AG09309 (cell line): ENCODE results near the gene DMBT1.

Experiments used
- DNase-seq: peaks from one replicate; pipeline ENCODE4 v3.0.0-alpha.2; 2010; ENCODE audit warnings: low read depth
- H3K4me3 ChIP-seq: 2 replicates; pipeline ENCODE4 v1.5.1; 2011; ENCODE audit warnings: mild to moderate bottlenecking, low read depth, low read length, moderate library complexity; ENCODE audit not compliant: control insufficient read depth
- TF ChIP-seq, protein P1 (sequence below): IDR thresholded peaks from 2 replicates; pipeline ENCODE4 v1.5.1; 2011; ENCODE audit warnings: mild to moderate bottlenecking, low read depth, low read length, inconsistent platforms; ENCODE audit not compliant: insufficient read depth, control insufficient read depth; ENCODE audit errors: missing control alignments

Gene DMBT1

DNA sequence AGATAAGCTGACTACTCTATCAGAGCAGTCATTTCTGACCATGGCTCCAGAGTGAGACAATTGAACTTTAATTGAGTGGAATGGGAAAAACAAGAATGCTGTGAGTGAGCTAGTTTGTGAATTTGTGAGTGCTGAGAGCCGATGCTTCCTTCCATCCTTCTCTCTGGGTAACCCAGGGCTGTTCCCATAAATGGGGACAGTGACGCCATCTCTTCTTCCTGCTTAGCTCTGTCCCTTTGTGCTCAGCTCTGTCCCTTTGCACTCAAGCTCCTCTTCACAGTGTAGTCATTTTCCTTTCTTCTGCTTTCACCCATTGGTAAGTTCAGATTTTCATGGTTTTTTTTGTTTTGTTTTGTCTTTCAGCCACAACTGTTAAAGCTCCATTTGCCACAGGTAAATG is 114.7 kb downstream of the DMBT1 start:
- no peak overlapping the region for H3K4me3 ChIP-seq
- TF ChIP-seq, protein P1, sequence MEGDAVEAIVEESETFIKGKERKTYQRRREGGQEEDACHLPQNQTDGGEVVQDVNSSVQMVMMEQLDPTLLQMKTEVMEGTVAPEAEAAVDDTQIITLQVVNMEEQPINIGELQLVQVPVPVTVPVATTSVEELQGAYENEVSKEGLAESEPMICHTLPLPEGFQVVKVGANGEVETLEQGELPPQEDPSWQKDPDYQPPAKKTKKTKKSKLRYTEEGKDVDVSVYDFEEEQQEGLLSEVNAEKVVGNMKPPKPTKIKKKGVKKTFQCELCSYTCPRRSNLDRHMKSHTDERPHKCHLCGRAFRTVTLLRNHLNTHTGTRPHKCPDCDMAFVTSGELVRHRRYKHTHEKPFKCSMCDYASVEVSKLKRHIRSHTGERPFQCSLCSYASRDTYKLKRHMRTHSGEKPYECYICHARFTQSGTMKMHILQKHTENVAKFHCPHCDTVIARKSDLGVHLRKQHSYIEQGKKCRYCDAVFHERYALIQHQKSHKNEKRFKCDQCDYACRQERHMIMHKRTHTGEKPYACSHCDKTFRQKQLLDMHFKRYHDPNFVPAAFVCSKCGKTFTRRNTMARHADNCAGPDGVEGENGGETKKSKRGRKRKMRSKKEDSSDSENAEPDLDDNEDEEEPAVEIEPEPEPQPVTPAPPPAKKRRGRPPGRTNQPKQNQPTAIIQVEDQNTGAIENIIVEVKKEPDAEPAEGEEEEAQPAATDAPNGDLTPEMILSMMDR, result no peak
- DNase-seq, result no peak

DNA sequence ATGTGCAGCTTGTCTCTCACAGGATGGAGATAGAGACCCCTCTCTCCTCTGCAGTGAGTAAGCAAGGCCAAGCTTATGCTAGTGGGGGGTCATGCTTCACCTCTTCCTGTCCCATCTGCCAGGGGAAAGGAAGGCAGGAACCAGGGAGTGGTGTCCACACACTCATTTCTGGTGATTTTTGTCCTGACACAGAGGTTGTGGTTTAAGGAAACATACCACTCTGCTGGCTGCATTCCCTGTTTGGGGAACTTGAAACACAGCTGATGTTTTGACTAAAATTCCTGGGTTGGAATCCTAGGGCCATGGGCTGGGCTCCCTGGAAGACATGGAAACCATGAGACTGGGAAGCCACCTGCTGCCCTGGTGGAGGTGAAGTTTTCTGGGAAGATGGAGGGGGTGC is 117.7 kb downstream of the DMBT1 start:
- no peak overlapping the region for H3K4me3 ChIP-seq
- no peak for DNase-seq
- TF ChIP-seq, protein P1, result no peak

DNA sequence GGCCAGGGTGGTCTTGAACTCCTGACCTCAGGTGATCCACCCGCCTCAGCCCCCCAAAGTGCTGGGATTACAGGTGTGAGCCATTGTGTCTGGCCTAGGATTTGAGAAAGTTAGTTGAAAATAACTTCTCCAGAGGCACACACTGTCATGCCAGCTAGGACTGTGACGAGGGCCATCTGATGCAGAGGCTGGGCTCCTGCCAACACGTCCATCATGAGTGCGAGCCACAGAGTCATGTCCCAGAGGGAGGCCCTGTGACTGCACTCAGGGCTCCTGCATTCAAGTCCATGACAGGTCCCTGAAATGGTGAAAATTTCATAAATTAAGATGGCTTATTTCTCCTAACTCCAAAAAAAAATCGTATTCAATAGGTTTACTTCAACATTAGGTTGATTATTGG is 122.0 kb downstream of the DMBT1 start:
- TF ChIP-seq, protein P1, result no peak
- no peak overlapping the region for H3K4me3 ChIP-seq
- no peak for DNase-seq

DNA sequence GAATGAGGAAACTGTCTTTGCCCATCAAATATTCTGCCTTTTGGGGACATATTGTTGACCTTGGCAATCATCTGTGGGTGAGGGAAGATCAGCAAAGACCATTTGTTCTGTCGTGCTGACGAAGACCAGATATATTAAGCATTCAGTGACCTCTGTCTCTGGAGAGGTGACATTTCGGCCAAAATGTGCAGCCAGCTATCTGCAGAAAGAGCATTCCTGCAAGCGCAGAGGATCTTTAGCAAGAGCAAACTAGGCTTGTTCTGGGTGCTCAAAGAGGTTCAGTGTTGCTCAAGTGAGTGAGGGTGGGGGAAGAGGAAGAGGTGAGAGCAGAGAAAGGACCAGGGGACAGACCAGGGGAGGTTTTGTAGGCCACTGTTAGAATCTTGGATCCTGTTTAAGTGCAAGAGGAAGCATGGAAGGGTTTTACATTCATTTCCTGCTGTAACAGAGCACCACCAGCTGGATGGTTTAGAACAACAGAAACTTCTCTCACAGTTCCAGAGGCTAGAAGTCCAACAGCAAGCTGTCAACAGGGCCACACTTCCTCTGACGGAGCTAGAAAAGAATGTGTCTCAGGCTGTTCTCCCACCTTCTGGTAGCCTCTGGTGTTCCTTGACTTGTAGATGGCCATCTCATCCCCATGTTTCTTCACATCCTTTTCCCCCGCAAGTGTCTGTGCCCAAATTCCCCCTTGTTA is 127.9 kb downstream of the DMBT1 start:
- DNase-seq, result no peak
- H3K4me3 ChIP-seq, result no peak overlapping the region
- TF ChIP-seq, protein P1, result no peak

DNA sequence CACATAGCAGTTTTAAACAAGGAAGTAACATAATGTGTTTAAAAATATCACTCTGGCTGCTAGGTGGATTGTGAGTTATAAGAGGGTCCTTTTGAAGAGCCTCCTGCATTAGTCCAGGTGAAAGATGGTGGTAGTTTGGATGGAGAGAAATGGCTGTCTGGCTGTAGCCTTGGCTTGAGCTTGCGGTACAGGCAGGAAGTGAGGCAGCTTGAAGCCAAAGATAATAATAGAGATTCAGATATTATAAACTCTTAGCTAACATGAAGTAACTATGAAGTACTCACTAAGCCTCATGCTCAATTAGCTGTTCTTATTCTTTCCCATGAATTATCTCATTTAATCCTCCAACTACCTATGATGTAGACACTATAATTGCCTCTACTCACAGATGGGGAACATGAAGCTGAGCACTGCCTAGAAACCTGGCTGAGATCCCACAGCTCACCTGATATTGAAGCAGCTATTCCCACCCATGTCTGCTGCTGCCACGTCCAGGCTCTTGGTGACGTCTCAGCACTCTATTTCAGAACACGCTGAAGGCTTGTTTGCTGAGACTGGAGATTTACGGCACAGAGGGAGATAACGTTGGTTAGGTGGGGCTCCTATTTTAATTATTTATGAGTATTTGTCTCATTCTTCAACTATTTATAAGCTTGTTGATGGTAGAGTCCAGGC is 128.7 kb downstream of the DMBT1 start:
- TF ChIP-seq, protein P1, result no peak
- DNase-seq, result no peak
- no peak overlapping the region for H3K4me3 ChIP-seq

DNA sequence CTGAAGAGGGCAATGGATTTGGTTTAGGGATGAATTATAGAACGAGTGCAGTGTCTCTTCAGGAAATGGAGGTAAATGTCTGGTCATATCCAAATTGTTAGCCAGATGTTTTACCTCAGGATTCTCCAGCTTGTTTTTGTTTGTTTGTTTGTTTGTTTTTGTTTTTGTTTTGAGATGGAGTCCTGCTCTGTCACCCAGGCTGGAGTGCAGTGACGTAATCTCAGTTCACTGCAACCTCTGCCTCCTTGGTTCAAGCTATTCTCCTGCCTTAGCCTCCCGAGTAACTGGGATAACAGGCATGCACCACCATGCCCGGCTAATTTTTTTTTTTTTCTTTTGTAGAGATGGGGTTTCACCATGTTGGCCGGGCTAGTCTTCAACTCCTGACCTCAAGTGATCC is 132.2 kb downstream of the DMBT1 start:
- no peak overlapping the region for H3K4me3 ChIP-seq
- TF ChIP-seq, protein P1, result no peak
- no peak for DNase-seq
